ENCODE data around the gene CHKA. TPM values are rescaled to one million over a fixed set of nuclear protein-coding genes. Genes with fewer than 3 reads are reported as not detected.

CHKA gene
- total and polyA plus RNA-seq, 2 experiments from 2014 or later: 37.1 to 94.4 TPM

- TF ChIP-seq ZNF331 (CRISPR knock-in tag; IDR thresholded peaks at IDR 0.05; ENCODE audit: low read depth) (no peak), ZNF114 (CRISPR knock-in tag; IDR thresholded peaks at IDR 0.05) (no peak), POLR2AphosphoS5 (IDR thresholded peaks at IDR 0.05; ENCODE audit: low read depth) (no peak), NANOG (IDR thresholded peaks at IDR 0.05; ENCODE audit: borderline replicate concordance) (no peak), CREB1 (CRISPR knock-in tag; IDR thresholded peaks at IDR 0.05; ENCODE audit: low read depth) (no peak), JUNB (IDR thresholded peaks at IDR 0.05; ENCODE audit: unreplicated experiment) (no peak)
These were observed 47.5 kb upstream of the CHKA start (continued) for GRCh38 chr11:68168694-68169093.

DNA sequence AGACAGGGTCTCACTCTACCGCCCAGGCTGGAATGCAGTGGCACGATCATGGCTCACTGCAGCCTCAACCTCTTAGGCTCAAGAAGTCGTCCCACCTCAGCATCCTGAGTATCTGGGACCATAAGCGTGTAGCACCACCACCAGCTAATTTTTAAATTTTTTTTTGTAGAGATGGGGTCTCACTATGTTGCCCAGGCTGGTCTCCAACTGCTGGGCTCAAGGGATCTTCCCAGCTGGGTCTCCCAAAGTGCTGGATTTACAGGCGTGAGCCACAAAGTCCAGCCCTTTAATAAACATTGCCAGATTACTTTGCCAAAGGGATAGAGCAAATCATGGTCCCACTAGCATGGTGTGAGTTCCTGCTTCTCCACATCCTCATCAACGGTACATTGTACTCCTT, 46.3 kb upstream of the CHKA start:
- ATAC-seq: no peak
- H3K36me3 ChIP-seq (ENCODE audit: insufficient read depth): peaks cover 35% of the 10 kb centered on the region

GRCh38 chr11:68166969-68167368, 45.8 kb upstream of the CHKA start:
- ATAC-seq (no peak), DNase-seq (ENCODE audit: low spot score) (no peak)
- Mint-ChIP-seq H3K4me3 (no peak overlapping the region), H3K36me3 (ENCODE audit: low read depth) (peaks cover 43% of the 10 kb centered on the region), H3K27ac (no peak overlapping the region), H3K9me3 (no peaks in the 10 kb centered on the region), H3K27me3 (ENCODE audit: insufficient read depth, low read depth, poor library complexity) (no peaks in the 10 kb centered on the region), H3K4me1 (no peaks in the 10 kb centered on the region)
- Histone ChIP-seq H2AFZ (no peak overlapping the region), H3K79me2 (replicated peaks; ENCODE audit: insufficient read depth) (no peaks in the 10 kb centered on the region), H3K4me3 (no peak overlapping the region), H3K27me3 (ENCODE audit: insufficient read depth) (no peaks in the 10 kb centered on the region), H3K4me1 (ENCODE audit: insufficient read depth) (no peaks in the 10 kb centered on the region), H3K36me3 (ENCODE audit: insufficient read depth) (peaks cover 35% of the 10 kb centered on the region), H3K27ac (ENCODE audit: low read depth) (peak overlapping the region; percentile 50; the same call in 1 of the 2 replicates), H3K4me2 (no peak overlapping the region), H3F3A (replicated peaks; ENCODE audit: low read depth) (0 out of 2 replicates have a peak, but pooled peaks cover 4% of the 10 kb centered on the region), H4K20me1 (replicated peaks; ENCODE audit: insufficient read depth) (no peaks in the 10 kb centered on the region), H3K9me2 (ENCODE audit: insufficient read depth) (no peaks in the 10 kb centered on the region)
- TF ChIP-seq ETS1 (IDR thresholded peaks at IDR 0.05) (no peak), EZH2 (IDR thresholded peaks at IDR 0.05; ENCODE audit: low read depth, unreplicated experiment) (no peak), EZH2phosphoT487 (IDR thresholded peaks at IDR 0.05; ENCODE audit: unreplicated experiment) (no peak), REST (IDR thresholded peaks at IDR 0.05; ENCODE audit: unreplicated experiment) (no peak), ZNF331 (CRISPR knock-in tag; IDR thresholded peaks at IDR 0.05; ENCODE audit: low read depth) (no peak), STAT1 (IDR thresholded peaks at IDR 0.05; ENCODE audit: unreplicated experiment) (no peak), ZNF114 (CRISPR knock-in tag; IDR thresholded peaks at IDR 0.05) (no peak), CREB1 (CRISPR knock-in tag; IDR thresholded peaks at IDR 0.05; ENCODE audit: low read depth) (no peak), NANOG (IDR thresholded peaks at IDR 0.05; ENCODE audit: borderline replicate concordance) (no peak), POLR2AphosphoS5 (IDR thresholded peaks at IDR 0.05; ENCODE audit: low read depth) (no peak)

More for the DNA sequence above, 46.3 kb upstream of the CHKA start:
- H3K9me2 ChIP-seq (ENCODE audit: insufficient read depth): no peaks in the 10 kb centered on the region
- Mint-ChIP-seq H3K9me3 (no peaks in the 10 kb centered on the region), H3K4me3 (no peak overlapping the region), H3K27me3 (ENCODE audit: insufficient read depth, low read depth, poor library complexity) (no peaks in the 10 kb centered on the region), H3K36me3 (ENCODE audit: low read depth) (peaks cover 44% of the 10 kb centered on the region), H3K27ac (no peak overlapping the region), H3K4me1 (no peaks in the 10 kb centered on the region)
- TF ChIP-seq CREB1 (CRISPR knock-in tag; IDR thresholded peaks at IDR 0.05; ENCODE audit: low read depth) (no peak), NANOG (IDR thresholded peaks at IDR 0.05; ENCODE audit: borderline replicate concordance) (no peak), EZH2phosphoT487 (IDR thresholded peaks at IDR 0.05; ENCODE audit: unreplicated experiment) (no peak), POLR2AphosphoS5 (IDR thresholded peaks at IDR 0.05; ENCODE audit: low read depth) (no peak), ETS1 (IDR thresholded peaks at IDR 0.05) (no peak)
- no peaks in the 10 kb centered on the region for H3K27me3 ChIP-seq (ENCODE audit: insufficient read depth)
- no peak for DNase-seq (ENCODE audit: low spot score)
- no peak overlapping the region for H2AFZ ChIP-seq
- no peaks in the 10 kb centered on the region for H3K4me1 ChIP-seq (ENCODE audit: insufficient read depth)
- H3K4me3 ChIP-seq: no peak overlapping the region
- H3K4me2 ChIP-seq: no peak overlapping the region
- H4K20me1 ChIP-seq (replicated peaks; ENCODE audit: insufficient read depth): no peaks in the 10 kb centered on the region
- H3K27ac ChIP-seq (ENCODE audit: low read depth): no peak overlapping the region
- H3F3A ChIP-seq (replicated peaks; ENCODE audit: low read depth): 0 out of 2 replicates have a peak, but pooled peaks cover 4% of the 10 kb centered on the region
- no peaks in the 10 kb centered on the region for H3K79me2 ChIP-seq (replicated peaks; ENCODE audit: insufficient read depth)
